ENCODE data around the gene ITM2B.

Gene ITM2B

DNA sequence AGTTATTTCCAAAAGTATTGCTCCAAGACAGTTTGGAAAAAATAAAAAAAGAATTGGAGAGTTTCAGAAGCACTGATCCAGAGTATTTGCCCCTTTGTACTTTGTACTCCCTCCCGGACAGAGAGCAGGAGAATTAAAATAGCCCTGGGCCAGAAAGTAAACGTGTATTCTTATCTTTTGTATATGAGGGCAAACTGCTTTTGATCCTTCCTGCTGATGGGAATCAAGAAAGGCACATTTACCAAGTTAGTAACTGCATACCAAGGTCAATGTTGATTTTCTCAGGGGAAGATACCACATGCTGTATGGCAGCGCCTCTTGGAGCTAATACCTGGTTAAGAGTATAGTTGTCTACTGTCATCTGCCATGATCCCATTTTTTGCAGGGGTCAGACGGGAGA lies 59.6 kb downstream of the ITM2B start:
- H3K36me3 Mint-ChIP-seq, result no peaks in the 10 kb centered on the region
- H3K9me3 Mint-ChIP-seq, result no peaks in the 10 kb centered on the region
- peaks cover 16 to 29% of the 10 kb centered on the region in 2 donors for H3K4me1 Mint-ChIP-seq
- peaks cover 0 to 4% of the 10 kb centered on the region in 2 donors for H3K27me3 Mint-ChIP-seq
- no peak overlapping the region for H3K27ac Mint-ChIP-seq
- DNase-seq (no peak), ATAC-seq (replicated peaks) (no peak)
- no peak overlapping the region for H3K4me3 Mint-ChIP-seq

DNA sequence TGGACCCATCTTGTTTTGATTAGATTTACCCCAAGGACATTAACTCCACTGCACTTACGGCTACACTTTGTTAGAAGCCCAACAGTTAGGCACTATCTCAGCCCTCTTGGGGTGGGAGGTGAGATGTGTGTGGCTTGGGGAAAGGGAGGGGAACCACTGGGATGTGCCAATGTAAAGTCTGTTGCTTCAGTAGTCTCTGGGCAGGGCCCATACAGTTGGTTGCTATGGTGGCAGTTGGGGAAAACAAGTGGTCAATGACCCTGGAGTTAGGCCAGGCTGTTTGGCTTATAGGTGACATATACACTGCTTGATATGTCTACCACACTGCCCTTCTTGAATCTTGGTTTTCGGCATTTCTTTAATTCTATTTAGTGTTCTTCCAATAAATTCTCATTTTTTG lies 61.6 kb downstream of the ITM2B start:
- H3K36me3 Mint-ChIP-seq, result peaks cover 0 to 1% of the 10 kb centered on the region in 2 donors
- no peaks in the 10 kb centered on the region for H3K27me3 Mint-ChIP-seq
- DNase-seq, result no peak
- ATAC-seq (replicated peaks), result no peak
- H3K4me1 Mint-ChIP-seq, result peaks cover 17 to 29% of the 10 kb centered on the region in 2 donors
- H3K9me3 Mint-ChIP-seq, result no peaks in the 10 kb centered on the region
- H3K27ac Mint-ChIP-seq, result no peak overlapping the region
- H3K4me3 Mint-ChIP-seq, result no peak overlapping the region

DNA sequence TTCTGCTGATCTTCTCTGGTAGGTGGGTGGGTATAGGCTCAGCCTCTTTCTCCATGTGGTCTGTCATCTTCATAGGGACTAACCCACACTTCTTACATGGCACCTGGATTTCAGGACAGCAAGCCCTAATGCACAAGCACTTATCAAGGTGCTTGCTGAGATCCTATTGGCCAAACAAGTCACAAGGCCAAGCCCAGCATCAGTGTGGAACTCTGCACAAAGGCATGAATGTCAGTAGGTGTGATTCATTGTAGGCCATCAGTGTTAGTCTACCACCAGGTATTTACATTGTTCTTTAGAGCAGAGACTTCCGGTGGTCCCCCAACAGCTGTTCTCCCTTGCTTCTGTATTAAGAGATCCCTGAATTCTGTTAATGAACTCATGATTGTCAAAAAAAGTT lies 62.3 kb downstream of the ITM2B start:
- Mint-ChIP-seq H3K4me3 (no peak overlapping the region), H3K27me3 (no peaks in the 10 kb centered on the region), H3K27ac (no peak overlapping the region), H3K9me3 (no peaks in the 10 kb centered on the region), H3K36me3 (peaks cover 0 to 4% of the 10 kb centered on the region in 2 donors), H3K4me1 (peaks cover 19 to 33% of the 10 kb centered on the region in 2 donors)
- no peak for ATAC-seq (replicated peaks)
- no peak for DNase-seq

DNA sequence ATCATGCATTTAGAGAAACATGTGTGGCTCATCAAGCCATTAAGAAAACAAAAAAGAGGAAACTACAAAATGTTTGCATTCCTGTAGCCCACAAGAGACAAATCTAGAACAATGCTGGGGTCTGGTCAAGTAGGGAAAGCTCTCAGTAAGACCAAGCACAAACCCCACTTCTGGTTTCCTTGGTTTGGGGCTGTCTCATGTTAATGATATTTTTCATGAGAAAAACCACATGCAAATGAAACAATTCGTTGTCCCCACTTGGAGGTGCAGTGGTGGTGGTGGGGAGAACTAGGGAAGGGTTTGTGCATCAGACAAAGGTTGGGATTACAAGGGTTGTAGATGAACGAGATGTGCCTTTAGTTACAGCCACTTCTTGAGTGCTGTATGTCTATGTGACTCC lies 63.5 kb downstream of the ITM2B start:
- ATAC-seq (replicated peaks) (peak; percentile 93 to 95), DNase-seq (no peak)
- no peaks in the 10 kb centered on the region for H3K27me3 Mint-ChIP-seq
- H3K4me1 Mint-ChIP-seq, result peaks cover 19 to 33% of the 10 kb centered on the region in 2 donors
- H3K9me3 Mint-ChIP-seq, result no peaks in the 10 kb centered on the region
- H3K36me3 Mint-ChIP-seq, result peaks cover 0 to 6% of the 10 kb centered on the region in 2 donors
- no peak overlapping the region for H3K4me3 Mint-ChIP-seq
- H3K27ac Mint-ChIP-seq, result peak overlapping the region; percentile 3

DNA sequence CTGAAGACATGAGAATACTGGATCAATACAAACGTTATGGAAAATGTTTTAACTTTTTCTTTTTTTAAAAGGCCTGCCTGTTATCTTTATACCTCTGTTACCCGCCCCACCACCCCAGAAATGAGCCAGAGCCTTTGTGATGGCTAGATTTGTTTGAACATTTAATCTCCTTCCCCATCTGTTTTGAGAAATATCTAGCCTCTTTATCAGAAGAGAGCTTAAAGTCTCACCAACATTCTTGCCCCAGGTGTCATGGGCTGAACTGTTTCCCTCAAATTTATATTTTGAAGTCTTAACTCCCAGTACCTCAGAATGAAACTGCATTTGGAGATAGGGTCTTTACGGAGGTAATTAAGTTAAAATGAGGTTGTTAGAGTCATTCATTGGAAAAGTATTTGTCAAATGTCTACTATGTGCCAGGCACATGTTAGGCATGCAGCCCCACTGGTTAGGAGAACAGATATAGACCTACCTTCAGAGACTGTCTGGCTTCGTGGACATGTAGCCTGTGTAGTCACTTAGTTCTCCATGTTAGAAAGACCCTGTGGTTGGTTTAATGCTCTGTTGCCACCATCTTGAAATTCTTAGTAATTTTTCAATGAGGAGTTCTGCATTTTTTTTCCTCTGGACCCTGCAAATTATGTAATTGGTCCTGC lies 64.3 kb downstream of the ITM2B start:
- DNase-seq (no peak), ATAC-seq (replicated peaks) (peak; percentile 3 to 6)
- Mint-ChIP-seq H3K4me1 (peaks cover 19 to 34% of the 10 kb centered on the region in 2 donors), H3K27ac (no peak overlapping the region), H3K36me3 (peaks cover 0 to 6% of the 10 kb centered on the region in 2 donors), H3K4me3 (no peak overlapping the region), H3K9me3 (no peaks in the 10 kb centered on the region), H3K27me3 (no peaks in the 10 kb centered on the region)

DNA sequence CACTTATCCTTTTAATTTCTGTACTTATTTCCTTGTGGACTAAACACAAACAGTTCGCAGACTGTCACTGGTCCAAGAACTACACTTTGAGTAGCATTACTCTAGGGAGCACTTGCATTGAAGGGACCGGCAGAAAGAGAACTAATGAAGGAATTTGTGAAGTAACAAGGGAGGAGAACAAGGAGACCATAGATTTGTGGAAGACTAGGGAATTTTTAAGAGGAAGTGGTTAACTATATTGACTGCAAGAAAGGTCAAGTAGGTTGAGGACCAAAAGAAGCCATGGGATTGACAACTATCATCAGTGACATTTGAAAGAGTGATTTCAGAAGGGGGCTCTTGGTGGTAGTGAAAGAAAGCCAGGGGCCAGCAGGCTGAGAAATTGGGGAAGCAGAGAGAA lies 66.6 kb downstream of the ITM2B start:
- DNase-seq (no peak), ATAC-seq (replicated peaks) (no peak)
- H3K27ac Mint-ChIP-seq, result no peak overlapping the region
- no peaks in the 10 kb centered on the region for H3K9me3 Mint-ChIP-seq
- no peaks in the 10 kb centered on the region for H3K27me3 Mint-ChIP-seq
- peaks cover 24 to 49% of the 10 kb centered on the region in 2 donors for H3K4me1 Mint-ChIP-seq
- peaks cover 4 to 9% of the 10 kb centered on the region in 2 donors for H3K36me3 Mint-ChIP-seq
- H3K4me3 Mint-ChIP-seq, result peak overlapping the region in 1 of 2 donors; percentile 54

DNA sequence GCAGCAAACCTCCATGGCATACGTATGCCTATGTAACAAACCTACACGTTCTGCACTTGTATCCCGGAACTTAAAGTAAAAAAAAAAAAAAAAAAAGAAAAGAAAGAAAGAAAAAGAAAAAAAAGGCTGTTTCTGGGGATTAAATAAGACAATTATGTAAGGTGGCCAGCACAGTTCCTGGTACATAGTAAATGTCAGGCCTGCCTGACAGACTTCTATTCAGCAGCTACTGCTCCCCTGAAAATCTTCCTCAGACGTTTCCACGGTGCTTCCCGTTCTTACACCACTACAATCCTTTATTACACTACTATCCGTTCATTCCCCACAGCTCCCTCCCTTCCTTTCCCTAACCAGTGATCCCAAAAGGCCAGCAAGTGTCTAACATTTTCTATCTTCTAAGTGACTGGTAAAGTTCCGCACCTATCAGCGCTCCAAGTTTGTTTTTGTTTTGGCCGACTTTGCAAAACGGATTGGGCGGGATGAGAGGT lies 69.9 kb downstream of the ITM2B start:
- Mint-ChIP-seq H3K36me3 (peaks cover 22 to 25% of the 10 kb centered on the region in 2 donors), H3K4me1 (peaks cover 13 to 37% of the 10 kb centered on the region in 2 donors), H3K27me3 (no peaks in the 10 kb centered on the region), H3K27ac (peak overlapping the region; percentile 100), H3K9me3 (no peaks in the 10 kb centered on the region), H3K4me3 (peak overlapping the region; percentile 87 to 90)
- ATAC-seq (replicated peaks) (peak; percentile 5 to 10), DNase-seq (no peak)

DNA sequence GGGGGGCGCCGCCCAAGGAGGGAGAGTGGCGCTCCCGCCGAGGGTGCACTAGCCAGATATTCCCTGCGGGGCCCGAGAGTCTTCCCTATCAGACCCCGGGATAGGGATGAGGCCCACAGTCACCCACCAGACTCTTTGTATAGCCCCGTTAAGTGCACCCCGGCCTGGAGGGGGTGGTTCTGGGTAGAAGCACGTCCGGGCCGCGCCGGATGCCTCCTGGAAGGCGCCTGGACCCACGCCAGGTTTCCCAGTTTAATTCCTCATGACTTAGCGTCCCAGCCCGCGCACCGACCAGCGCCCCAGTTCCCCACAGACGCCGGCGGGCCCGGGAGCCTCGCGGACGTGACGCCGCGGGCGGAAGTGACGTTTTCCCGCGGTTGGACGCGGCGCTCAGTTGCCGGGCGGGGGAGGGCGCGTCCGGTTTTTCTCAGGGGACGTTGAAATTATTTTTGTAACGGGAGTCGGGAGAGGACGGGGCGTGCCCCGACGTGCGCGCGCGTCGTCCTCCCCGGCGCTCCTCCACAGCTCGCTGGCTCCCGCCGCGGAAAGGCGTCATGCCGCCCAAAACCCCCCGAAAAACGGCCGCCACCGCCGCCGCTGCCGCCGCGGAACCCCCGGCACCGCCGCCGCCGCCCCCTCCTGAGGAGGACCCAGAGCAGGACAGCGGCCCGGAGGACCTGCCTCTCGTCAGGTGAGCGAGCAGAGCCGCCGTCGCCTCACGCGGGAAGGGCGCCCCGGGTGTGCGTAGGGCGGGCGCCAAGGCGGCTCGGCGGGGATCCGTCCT lies 70.5 kb downstream of the ITM2B start, which contains the start of gene RB1:
Gene RB1 (plus strand): TSS at position 393 of the 784 bp plus-strand sequence. CDS start 162 bp downstream, at position 555.
- DNase-seq (peak; percentile 90), ATAC-seq (replicated peaks) (peak; percentile 73 to 76)
- Mint-ChIP-seq H3K27ac (peak within 1 kb of the TSS; percentile 100), H3K9me3 (no peaks in the 10 kb centered on the region), H3K27me3 (no peaks in the 10 kb centered on the region), H3K4me3 (peak within 1 kb of the TSS; percentile 87 to 90), H3K4me1 (peaks cover 14 to 37% of the 10 kb centered on the region in 2 donors), H3K36me3 (peaks cover 24 to 27% of the 10 kb centered on the region in 2 donors)

DNA sequence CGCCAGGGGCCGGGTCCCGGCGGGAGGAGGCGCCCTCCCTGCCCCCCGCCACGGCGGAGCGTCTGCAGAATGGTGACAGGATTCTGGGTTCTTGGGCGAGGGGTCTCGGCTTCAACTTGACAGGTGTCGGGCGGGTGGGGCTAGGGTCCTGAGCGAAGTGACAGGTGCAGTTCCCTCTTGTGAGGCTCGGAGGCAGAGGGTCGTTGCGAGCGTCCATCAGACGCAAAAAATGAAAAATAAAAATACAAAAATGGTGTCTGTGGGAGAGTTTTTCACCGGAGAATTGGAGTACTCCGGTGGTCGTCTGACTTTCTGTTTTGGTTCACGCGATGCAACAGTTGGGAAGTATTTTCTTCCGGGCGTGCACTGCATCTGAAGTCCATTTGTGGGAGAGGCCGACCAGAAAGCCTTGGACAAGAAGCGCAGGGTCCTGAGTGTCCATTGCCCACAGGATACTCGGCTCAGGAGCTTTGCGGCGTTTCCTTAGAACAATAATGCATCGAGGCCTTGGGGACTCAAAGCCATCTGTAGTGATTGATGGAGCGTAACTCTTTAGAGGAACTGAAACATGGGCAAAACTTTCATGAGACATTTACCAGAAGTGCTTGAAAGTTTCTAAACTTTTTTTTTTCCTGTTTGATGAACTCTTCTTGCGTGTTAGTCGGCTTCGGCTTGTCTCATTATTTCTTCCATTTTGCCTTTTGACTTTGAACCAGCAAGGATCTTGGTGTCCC lies 71.3 kb downstream of the ITM2B start:
- Mint-ChIP-seq H3K27ac (peak overlapping the region; percentile 100), H3K4me3 (peak overlapping the region; percentile 87 to 90), H3K36me3 (peaks cover 24 to 27% of the 10 kb centered on the region in 2 donors), H3K9me3 (no peaks in the 10 kb centered on the region), H3K27me3 (no peaks in the 10 kb centered on the region), H3K4me1 (peaks cover 14 to 38% of the 10 kb centered on the region in 2 donors)
- ATAC-seq (replicated peaks) (peak; percentile 82 to 83), DNase-seq (peak; percentile 73)

DNA sequence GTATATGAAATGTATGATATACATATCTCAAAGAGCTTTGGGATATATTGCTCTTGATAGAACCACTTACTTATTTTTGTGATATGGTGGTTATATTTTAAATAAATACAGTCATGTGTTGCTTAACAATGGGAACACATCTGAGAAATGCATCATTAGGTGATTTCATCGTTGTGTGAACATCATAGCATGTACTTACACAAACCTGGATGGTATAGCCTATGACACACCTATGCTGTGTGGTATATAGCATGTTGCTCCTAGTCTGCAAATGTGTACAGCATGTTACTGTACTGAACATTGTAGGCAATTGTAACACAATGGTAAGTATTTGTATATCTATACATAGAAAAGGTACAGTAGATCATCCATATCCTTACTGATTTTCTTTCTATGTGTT lies 78.2 kb downstream of the ITM2B start:
- Mint-ChIP-seq H3K4me3 (no peak overlapping the region), H3K27me3 (no peaks in the 10 kb centered on the region), H3K36me3 (peaks cover 29 to 42% of the 10 kb centered on the region in 2 donors), H3K9me3 (peaks cover 0 to 2% of the 10 kb centered on the region in 2 donors), H3K4me1 (peaks cover 25 to 48% of the 10 kb centered on the region in 2 donors), H3K27ac (no peak overlapping the region)
- no peak for ATAC-seq (replicated peaks)
- no peak for DNase-seq

DNA sequence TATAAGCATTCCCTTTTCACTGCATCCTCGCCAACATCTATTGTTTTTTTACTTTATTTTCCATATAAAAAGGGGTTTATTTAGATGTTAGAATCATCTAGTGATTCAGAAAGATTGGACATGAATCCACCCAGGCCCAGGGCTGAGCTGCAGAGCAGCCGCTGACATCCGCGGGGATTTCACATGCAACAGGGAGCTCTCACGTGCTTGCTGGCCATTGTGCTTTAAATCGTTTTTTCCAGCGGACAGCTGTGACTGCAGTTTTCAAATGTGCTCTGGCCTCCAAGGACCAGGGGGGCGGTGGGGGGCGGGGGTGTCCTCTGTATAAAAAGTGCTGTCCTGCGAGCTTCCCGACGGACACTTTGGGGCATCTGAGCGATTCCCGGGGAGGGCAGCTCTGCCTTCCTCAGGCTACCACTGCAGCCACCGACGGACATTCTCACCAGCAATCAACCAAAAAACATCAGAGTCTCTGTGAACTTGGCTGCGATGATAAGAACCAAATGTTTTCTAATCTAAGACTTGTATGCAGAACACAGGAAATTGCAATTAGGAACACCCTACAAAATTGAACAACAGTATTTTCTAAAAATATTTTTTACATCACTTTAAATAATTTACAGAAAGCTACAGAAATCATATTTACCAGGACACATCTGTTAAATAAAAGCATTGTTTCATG lies 83.1 kb downstream of the ITM2B start:
- H3K4me3 Mint-ChIP-seq, result no peak overlapping the region

DNA sequence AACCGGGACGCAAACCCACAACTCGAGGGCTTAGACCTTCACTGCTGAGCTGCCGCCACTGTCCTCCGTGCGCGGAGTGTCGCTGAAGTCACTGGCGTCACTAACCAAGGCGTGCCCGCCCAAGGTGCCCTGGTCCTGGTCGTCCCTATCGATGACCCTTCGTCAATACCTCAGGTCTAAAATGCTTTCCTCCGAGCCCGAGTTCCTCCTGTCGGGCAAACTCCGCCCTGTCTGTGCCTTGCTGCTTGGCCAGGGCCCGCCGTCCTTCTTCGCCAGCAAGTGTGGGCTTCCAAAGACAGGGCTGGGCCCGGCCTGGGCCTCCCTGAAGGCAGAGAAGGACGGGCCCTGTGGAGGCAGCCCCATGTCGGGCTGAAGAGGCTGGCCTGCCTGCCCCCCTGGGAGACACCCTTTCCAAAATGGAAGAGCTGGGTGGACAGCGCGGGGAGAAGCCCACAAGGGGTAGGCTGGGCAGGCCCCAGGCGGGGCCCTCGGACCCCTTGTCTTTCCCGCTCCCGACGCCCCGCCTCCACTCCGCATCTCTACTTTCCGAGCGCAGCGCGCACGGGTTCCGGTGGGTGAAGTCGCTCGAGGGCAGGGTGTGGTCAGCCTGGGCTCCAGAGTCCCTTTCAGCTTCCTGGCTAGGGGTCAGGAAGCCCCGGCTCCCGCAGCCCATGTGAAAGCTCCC lies 84.0 kb downstream of the ITM2B start:
- DNase-seq (no peak), ATAC-seq (replicated peaks) (no peak)
- peaks cover 4 to 5% of the 10 kb centered on the region in 2 donors for H3K9me3 Mint-ChIP-seq
- no peaks in the 10 kb centered on the region for H3K27me3 Mint-ChIP-seq
- peaks cover 40 to 66% of the 10 kb centered on the region in 2 donors for H3K4me1 Mint-ChIP-seq
- peak overlapping the region; percentile 69 for H3K27ac Mint-ChIP-seq
- H3K36me3 Mint-ChIP-seq, result peaks cover 65 to 75% of the 10 kb centered on the region in 2 donors
- no peak overlapping the region for H3K4me3 Mint-ChIP-seq

More for the DNA sequence above, 83.1 kb downstream of the ITM2B start:
- Mint-ChIP-seq H3K4me1 (peaks cover 38 to 58% of the 10 kb centered on the region in 2 donors), H3K27ac (no peak overlapping the region), H3K9me3 (peaks cover 2 to 5% of the 10 kb centered on the region in 2 donors), H3K27me3 (no peaks in the 10 kb centered on the region), H3K36me3 (peaks cover 59 to 68% of the 10 kb centered on the region in 2 donors)
- ATAC-seq (replicated peaks) (no peak), DNase-seq (no peak)
